ENCODE measurements around the gene SEPTIN5. TPM values are rescaled to one million over a fixed set of nuclear protein-coding genes. Genes with fewer than 3 reads are reported as not detected.
A peak's percentile ranks its signal among the peaks of the same experiment; 100 is the strongest.

SEPTIN5 gene
- total and polyA plus RNA-seq, 9 of the 15 experiments (the other 6 are each of a cell fraction or from before 2014, with no cell fraction given), result 0.03 to 195 (median 119) TPM

- TF ChIP-seq ZNF318 (IDR thresholded peaks at IDR 0.05; ENCODE audit: borderline replicate concordance in 1 of 2, low read depth in 1 of 2) (peak; percentile 72 to 76; a peak in 1 of 4 replicates), ZNF785 (CRISPR knock-in tag; IDR thresholded peaks at IDR 0.05) (no peak), ZBTB1 (CRISPR knock-in tag; IDR thresholded peaks at IDR 0.05; ENCODE audit: borderline replicate concordance, low read depth) (no peak), FOSL1 (tag; conservative IDR thresholded peaks at IDR 0.05) (peak; percentile 23; the same call in 1 of the 2 replicates), ZNF583 (CRISPR knock-in tag; IDR thresholded peaks at IDR 0.05) (peak; percentile 62; the same call in 1 of the 2 replicates), HES1 (IDR thresholded peaks at IDR 0.05; ENCODE audit: low read depth) (peak; percentile 15; the same call in 1 of the 2 replicates), CBX8 (IDR thresholded peaks at IDR 0.05; ENCODE audit: borderline replicate concordance, extremely low read depth, low read depth, low read length, poor library complexity, severe bottlenecking) (peak; percentile 60), GATAD2A (IDR thresholded peaks at IDR 0.05) (no peak), ZFP30 (CRISPR knock-in tag; IDR thresholded peaks at IDR 0.05; ENCODE audit: borderline replicate concordance) (0 out of 2 replicates have a peak, but pooled peaks have one; percentile 75), CSDE1 (IDR thresholded peaks at IDR 0.05) (no peak), C11orf30 (IDR thresholded peaks at IDR 0.05; ENCODE audit: low read depth) (no peak), ZNF165 (CRISPR knock-in tag; IDR thresholded peaks at IDR 0.05; ENCODE audit: borderline replicate concordance) (no peak), MTA1 (IDR thresholded peaks at IDR 0.05; ENCODE audit: borderline replicate concordance) (peak; percentile 12; the same call in 1 of the 2 replicates), RBM22 (IDR thresholded peaks at IDR 0.05; ENCODE audit: low read depth, low read length, poor library complexity, severe bottlenecking) (no peak), JUND (IDR thresholded peaks at IDR 0.05; ENCODE audit: borderline replicate concordance, low read depth, low read length) (peak; percentile 89), JUND (tag; IDR thresholded peaks at IDR 0.05; ENCODE audit: borderline replicate concordance, low read depth, low read length) (peak; percentile 53; the same call in 1 of the 3 replicates), DPF2 (IDR thresholded peaks at IDR 0.05) (peak; percentile 68; the same call in 1 of the 2 replicates), MAZ (CRISPR knock-in tag; conservative IDR thresholded peaks at IDR 0.05 in 1 of 2, IDR thresholded peaks at IDR 0.05 in 1 of 2) (peak in 1 of 2 experiments; percentile 73; a peak in 2 of 4 replicates)
Measured at GRCh38 chr22:19680911-19681862, 33.1 kb upstream of the SEPTIN5 start (continued).
